Suppressor macrophage treated with lipopolysaccharide for 1 hour (primary cell): ENCODE measurements around the gene NAP1L1.

Experiments
- DNase-seq, 3 donors: peaks; one replicate each; pipeline ENCODE4 v3.0.0-alpha.2; 2020 to 2022

Gene NAP1L1

GRCh38 chr12:76037130-76038103 lies 47.1 kb downstream of the NAP1L1 start:
- DNase-seq: peak; percentile 75 to 88 (median 84)

GRCh38 chr12:76035045-76035444 lies 49.4 kb downstream of the NAP1L1 start:
- DNase-seq: no peak

- DNase-seq: no peak
Observed at GRCh38 chr12:76033081-76034011, 51.1 kb downstream of the NAP1L1 start.

GRCh38 chr12:76032043-76032981 lies 52.2 kb downstream of the NAP1L1 start:
- DNase-seq: peak; percentile 75 to 79 (median 75)

- DNase-seq: peak; percentile 99
Observed at GRCh38 chr12:76031414-76032042, 53.0 kb downstream of the NAP1L1 start, which contains the start of gene PHLDA1. Gene PHLDA1, minus strand, starts transcription at chr12:76031776.

- DNase-seq: no peak
Observed at GRCh38 chr12:76031081-76031413, 53.4 kb downstream of the NAP1L1 start.

GRCh38 chr12:76030341-76031080 lies 54.0 kb downstream of the NAP1L1 start:
- DNase-seq: peak; percentile 51 to 68 (median 59)

GRCh38 chr12:76029982-76030340 lies 54.5 kb downstream of the NAP1L1 start:
- peak in 2 of 3 donors; percentile 46 to 59 for DNase-seq

GRCh38 chr12:76028571-76029277 lies 55.8 kb downstream of the NAP1L1 start:
- DNase-seq: peak in 2 of 3 donors; percentile 29 to 39

GRCh38 chr12:76026643-76027063 lies 57.8 kb downstream of the NAP1L1 start:
- peak in 2 of 3 donors; percentile 27 to 47 for DNase-seq

GRCh38 chr12:76025601-76026575 lies 58.6 kb downstream of the NAP1L1 start:
- DNase-seq: peak in 1 of 3 donors; percentile 39

GRCh38 chr12:76024942-76025600 lies 59.4 kb downstream of the NAP1L1 start:
- DNase-seq: peak; percentile 59 to 80 (median 80)

- no peak for DNase-seq
Observed at GRCh38 chr12:76024102-76024781, 60.2 kb downstream of the NAP1L1 start.

- DNase-seq: no peak
Observed at GRCh38 chr12:76023069-76023690, 61.3 kb downstream of the NAP1L1 start.

GRCh38 chr12:76022506-76022905 lies 62.0 kb downstream of the NAP1L1 start:
- DNase-seq: no peak

GRCh38 chr12:76020731-76021672 lies 63.5 kb downstream of the NAP1L1 start:
- peak; percentile 75 to 90 (median 90) for DNase-seq
